ENCODE measurements around the gene ZNF784.
A peak's percentile ranks its signal among the peaks of the same experiment; 100 is the strongest.
"Not testable (repeated sequence)": the region's sequence is repeated elsewhere in the genome, so short reads cannot be mapped to it uniquely, and the experiment has no call there.

The ZNF784 gene

GRCh38 chr19:55590109-55590508 lies 34.3 kb downstream of the ZNF784 start:
- DNase-seq (ENCODE audit: insufficient read length, low spot score) (no peak), FAIRE-seq (no peak)

- FAIRE-seq: no peak
- no peak for DNase-seq (ENCODE audit: insufficient read length, low spot score)
These were observed 35.6 kb downstream of the ZNF784 start for GRCh38 chr19:55588738-55589137.

- FAIRE-seq (peak; percentile 90), DNase-seq (ENCODE audit: insufficient read length, low spot score) (peak; percentile 98)
These were observed 37.2 kb downstream of the ZNF784 start for GRCh38 chr19:55586976-55587668.

- DNase-seq (ENCODE audit: insufficient read length, low spot score) (no peak), FAIRE-seq (no peak)
These were observed 38.6 kb downstream of the ZNF784 start for GRCh38 chr19:55585658-55586339.

GRCh38 chr19:55584871-55585270 lies 39.5 kb downstream of the ZNF784 start:
- FAIRE-seq (no peak), DNase-seq (ENCODE audit: insufficient read length, low spot score) (no peak)

- not testable (repeated sequence) for DNase-seq (ENCODE audit: insufficient read length, low spot score); FAIRE-seq
These were observed 40.5 kb downstream of the ZNF784 start for GRCh38 chr19:55583897-55584296.

- DNase-seq (ENCODE audit: insufficient read length, low spot score); FAIRE-seq: not testable (repeated sequence)
These were observed 42.1 kb downstream of the ZNF784 start for GRCh38 chr19:55582284-55582683.

- FAIRE-seq: no peak
- no peak for DNase-seq (ENCODE audit: insufficient read length, low spot score)
These were observed 42.5 kb downstream of the ZNF784 start for GRCh38 chr19:55581823-55582223.

GRCh38 chr19:55581145-55581822 lies 43.1 kb downstream of the ZNF784 start:
- DNase-seq (ENCODE audit: insufficient read length, low spot score) (no peak), FAIRE-seq (peak; percentile 76)

- FAIRE-seq (peak; percentile 60), DNase-seq (ENCODE audit: insufficient read length, low spot score) (peak; percentile 96)
These were observed 43.7 kb downstream of the ZNF784 start, which contains the start of gene ZNF579 for GRCh38 chr19:55580628-55581144. ZNF579 (minus strand) TSS chr19:55580848; CDS start chr19:55579639, 1,209 bp downstream.

GRCh38 chr19:55579766-55580621 lies 44.4 kb downstream of the ZNF784 start:
- DNase-seq (ENCODE audit: insufficient read length, low spot score): peak; percentile 63
- FAIRE-seq: no peak

- FAIRE-seq (no peak), DNase-seq (ENCODE audit: insufficient read length, low spot score) (no peak)
These were observed 45.3 kb downstream of the ZNF784 start for GRCh38 chr19:55578761-55579747.

- no peak for FAIRE-seq
- no peak for DNase-seq (ENCODE audit: insufficient read length, low spot score)
These were observed 46.2 kb downstream of the ZNF784 start for GRCh38 chr19:55578031-55578760.

- DNase-seq (ENCODE audit: insufficient read length, low spot score) (no peak), FAIRE-seq (no peak)
These were observed 47.6 kb downstream of the ZNF784 start for GRCh38 chr19:55576746-55577145.

- not testable (repeated sequence) for FAIRE-seq; DNase-seq (ENCODE audit: insufficient read length, low spot score)
These were observed 50.4 kb downstream of the ZNF784 start for GRCh38 chr19:55573929-55574328.
